HG03378 (cell line): ENCODE data around the gene TMEM33.

Source experiments
- ATAC-seq: cut with Tn5 transposase; IDR thresholded peaks from one replicate; pipeline ENCODE4 v1.9.1; 2021; ENCODE audit warnings: mild to moderate bottlenecking, moderate library complexity; ENCODE audit not compliant: unreplicated experiment

TMEM33 gene

DNA sequence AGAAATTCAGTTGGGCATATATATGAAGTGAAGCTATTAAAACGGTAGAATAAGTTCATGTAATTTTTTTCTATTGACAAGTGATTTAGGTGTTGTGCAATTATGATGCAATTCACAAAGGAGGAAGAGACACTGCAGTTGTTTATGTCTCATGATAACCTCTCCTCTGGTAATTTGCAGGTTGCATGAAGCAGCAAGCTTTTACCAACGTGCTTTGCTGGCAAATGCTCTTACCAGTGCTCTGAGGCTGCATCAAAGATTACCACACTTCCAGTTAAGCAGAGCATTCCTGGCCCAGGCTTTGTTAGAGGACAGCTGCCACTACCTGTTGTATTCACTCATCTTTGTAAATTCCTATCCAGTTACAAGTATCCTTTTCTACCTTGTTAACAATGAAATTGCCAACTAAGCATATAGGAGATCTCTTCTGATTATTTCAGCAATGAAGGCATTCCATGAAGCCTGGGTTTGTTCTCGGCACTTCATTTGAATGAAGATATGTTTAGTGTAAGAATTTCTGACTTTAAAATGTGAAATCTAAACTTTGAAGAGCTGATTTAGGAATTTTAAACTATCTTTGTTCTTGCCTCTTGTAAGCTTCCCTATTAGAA lies 3.9 kb downstream of the TMEM33 start:
- ATAC-seq, result no peak

DNA sequence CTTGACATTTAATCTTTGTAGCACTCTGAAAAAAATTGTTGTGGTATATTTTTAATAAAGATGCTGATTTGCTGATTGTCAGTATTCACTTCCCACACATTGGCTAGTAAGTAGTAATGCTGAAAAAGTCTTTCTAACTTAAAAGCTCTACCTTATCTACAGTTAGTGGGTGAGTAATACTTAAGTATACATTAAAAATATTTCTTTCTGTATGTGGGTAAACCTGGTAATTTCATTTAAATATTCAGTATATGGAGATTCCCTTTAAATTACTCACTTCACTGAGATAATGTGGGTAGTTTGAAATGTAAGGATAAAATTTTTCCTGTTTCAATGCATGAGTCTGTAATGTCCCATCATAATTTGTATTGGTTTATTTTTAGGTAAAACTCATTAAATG lies 5.6 kb downstream of the TMEM33 start:
- no peak for ATAC-seq

DNA sequence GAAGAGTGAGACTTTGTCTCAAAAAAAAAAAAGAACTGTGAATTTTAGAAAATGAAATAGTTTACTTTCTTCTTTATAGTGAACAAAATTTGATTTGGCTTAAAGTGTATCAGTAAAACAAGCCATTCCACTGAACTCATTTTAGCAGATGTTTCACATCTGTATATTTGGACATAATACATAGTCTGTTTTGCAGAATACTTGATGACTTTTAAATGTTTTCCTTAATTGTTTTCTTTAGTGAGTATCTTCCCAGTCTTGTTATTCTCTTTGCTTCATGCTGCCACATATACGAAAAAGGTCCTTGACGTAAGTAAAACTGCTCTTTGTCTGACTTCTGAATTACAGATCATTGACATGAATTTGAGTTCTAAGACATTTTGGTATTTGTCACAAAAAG lies 8.3 kb downstream of the TMEM33 start:
- no peak for ATAC-seq

GRCh38 chr4:41944089-41944488 lies 8.9 kb downstream of the TMEM33 start:
- no peak for ATAC-seq

GRCh38 chr4:41949531-41949930 lies 14.3 kb downstream of the TMEM33 start:
- ATAC-seq, result no peak

DNA sequence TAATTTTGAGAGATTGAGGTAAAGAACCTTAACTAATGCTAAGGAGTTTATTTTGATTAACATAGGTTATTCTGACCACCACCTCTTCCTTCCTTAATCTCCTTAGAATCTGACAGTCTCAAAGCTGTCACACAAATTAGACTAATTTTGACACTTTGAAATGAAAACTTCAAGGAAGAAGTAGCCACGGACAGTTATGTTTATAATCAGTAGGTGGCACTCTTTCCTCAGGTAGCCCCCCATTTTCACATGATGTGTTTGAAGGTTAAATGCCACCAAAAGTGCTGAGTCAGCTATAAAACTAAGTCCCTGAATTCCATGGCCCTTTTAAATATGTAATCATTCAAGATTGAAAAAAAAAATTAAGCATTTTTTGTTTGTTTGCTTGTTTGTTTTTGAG lies 22.4 kb downstream of the TMEM33 start:
- no peak for ATAC-seq

GRCh38 chr4:41963105-41963504 lies 27.9 kb downstream of the TMEM33 start:
- no peak for ATAC-seq

GRCh38 chr4:41964401-41964800 lies 29.2 kb downstream of the TMEM33 start:
- no peak for ATAC-seq

GRCh38 chr4:41967392-41967791 lies 32.2 kb downstream of the TMEM33 start:
- ATAC-seq, result no peak

DNA sequence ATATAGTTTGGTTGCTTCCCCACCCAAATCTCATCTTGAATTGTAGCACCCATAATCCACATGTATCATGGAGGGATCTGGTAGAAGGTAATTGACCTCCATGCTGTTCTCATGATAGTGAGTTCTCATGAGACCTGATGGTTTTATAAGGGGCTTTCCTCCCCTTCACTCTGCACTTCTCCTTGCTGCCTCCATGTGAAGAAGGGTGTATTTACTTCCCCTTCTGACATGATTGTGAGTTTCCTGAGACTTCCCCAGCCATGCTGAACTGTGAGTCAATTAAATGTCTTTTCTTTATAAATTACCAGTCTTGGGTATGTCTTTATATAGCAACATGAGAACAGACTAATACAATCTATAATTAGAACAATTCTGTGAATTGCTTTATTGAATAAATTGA lies 34.4 kb downstream of the TMEM33 start:
- ATAC-seq, result no peak

- ATAC-seq, result no peak
Observed at GRCh38 chr4:41975341-41975740, 40.1 kb downstream of the TMEM33 start.

DNA sequence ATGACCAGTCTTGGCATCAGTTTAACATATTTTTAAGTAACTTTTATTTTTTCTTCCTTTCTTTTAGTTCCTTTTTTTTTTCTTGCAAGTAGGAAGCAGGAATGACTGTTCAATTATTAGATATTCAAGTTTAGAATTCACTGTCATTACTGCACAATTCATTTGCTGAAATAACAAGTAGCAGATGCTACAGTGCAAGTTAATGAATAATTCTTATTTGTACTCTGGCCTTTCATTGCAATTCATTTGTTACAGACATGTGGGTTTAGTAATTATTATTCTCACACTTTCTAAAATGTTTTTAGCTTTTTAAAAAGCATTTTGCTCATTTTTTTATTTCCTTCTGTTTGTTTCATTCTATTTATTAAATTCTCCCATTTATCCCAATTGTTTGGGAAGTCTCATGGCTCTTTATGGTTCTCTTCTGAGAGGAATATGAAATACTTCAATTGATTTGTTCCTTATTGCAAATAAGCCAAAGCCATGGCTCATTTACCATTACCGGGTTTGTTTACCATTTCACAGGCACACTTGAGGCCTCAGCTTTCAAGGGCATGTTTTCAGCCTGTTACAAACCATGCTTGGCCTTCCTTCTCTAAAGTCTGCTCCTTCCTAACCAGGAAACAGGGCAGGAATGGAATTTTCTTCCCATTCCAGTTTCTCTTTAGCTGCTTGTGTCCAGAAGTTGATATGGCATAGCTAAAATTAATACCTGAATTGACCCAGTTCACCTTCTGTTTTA lies 41.7 kb downstream of the TMEM33 start:
- no peak for ATAC-seq

- no peak for ATAC-seq
Observed at GRCh38 chr4:41977709-41978108, 42.5 kb downstream of the TMEM33 start.

- ATAC-seq, result no peak
Observed at GRCh38 chr4:41981456-41981855, 46.2 kb downstream of the TMEM33 start, which contains the start of gene DCAF4L1. DCAF4L1 (plus strand) TSS chr4:41981756; CDS start chr4:41981793, 37 bp downstream.

GRCh38 chr4:41982716-41983115 lies 47.5 kb downstream of the TMEM33 start:
- ATAC-seq, result no peak

GRCh38 chr4:41985151-41985550 lies 49.9 kb downstream of the TMEM33 start:
- ATAC-seq, result no peak

- ATAC-seq, result peak; percentile 24
Observed at GRCh38 chr4:41989994-41990364, 54.8 kb downstream of the TMEM33 start.

GRCh38 chr4:41990365-41991111 lies 55.3 kb downstream of the TMEM33 start, which contains the start of gene SLC30A9:
SLC30A9 (plus strand) TSS chr4:41990530; CDS start chr4:41990652, 122 bp downstream.
- ATAC-seq, result peak; percentile 98

GRCh38 chr4:41991916-41992767 lies 56.9 kb downstream of the TMEM33 start:
- ATAC-seq, result no peak

DNA sequence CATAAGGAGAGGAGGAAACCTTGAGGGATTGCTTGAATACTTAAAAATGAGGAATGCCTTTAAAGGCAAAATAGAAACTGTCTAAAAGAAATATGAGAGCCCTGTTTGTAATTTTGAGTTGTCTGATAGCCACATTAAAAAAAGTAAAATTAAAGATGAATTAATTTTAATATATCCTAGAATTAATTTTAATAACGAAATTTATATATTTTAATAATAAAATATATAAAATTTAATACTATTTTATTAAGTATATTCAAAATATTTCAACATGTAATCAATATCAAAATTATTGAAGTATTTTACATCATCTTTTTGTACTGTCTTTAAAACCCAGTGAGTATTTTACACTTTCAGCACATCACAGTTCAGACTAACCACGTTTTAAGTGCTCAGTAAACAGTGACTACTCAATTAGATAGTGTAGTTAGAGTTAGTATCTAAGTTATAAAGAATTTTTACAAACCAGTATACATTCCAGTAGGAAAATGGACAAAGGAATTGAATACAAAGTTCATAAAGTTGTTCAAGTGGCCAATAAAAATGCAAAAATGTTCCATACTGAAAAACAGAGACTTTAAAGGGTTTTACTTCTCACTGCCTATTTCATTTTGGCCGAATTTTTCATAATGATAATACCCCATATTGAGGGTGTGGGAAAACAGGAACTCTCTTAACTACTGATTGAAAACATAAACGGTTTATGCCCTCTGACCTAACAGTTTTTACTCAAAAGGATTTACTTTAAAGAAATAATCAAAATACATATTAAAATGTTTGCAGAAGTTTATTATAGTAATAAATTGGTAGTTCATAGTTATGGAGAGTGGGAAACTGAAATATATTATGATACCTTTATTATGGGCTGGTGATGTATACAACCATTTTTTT lies 58.0 kb downstream of the TMEM33 start:
- ATAC-seq, result no peak
